HUES48 (cell line): ENCODE data around the gene BACH1.
A peak's percentile ranks its signal among the peaks of the same experiment; 100 is the strongest.

Source experiments
- H3K27ac ChIP-seq: one replicate; pipeline ENCODE4 v1.7.0; 2013; ENCODE audit warnings: low read depth, low read length, inconsistent platforms
- H3K27me3 ChIP-seq: 2 replicates; pipeline ENCODE4 v1.6.1; 2013; ENCODE audit warnings: mild to moderate bottlenecking, low read length; ENCODE audit not compliant: control insufficient read depth, insufficient read depth
- H3K36me3 ChIP-seq: 2 replicates; pipeline ENCODE4 v1.6.1; 2013; ENCODE audit warnings: low read length; ENCODE audit not compliant: control insufficient read depth, insufficient read depth
- H3K4me1 ChIP-seq: 2 replicates; pipeline ENCODE4 v1.6.1; 2013; ENCODE audit warnings: mild to moderate bottlenecking, low read length; ENCODE audit not compliant: control insufficient read depth, insufficient read depth
- H3K4me3 ChIP-seq: 2 replicates; pipeline ENCODE4 v1.5.1; 2013; ENCODE audit warnings: mild to moderate bottlenecking, low read depth, low read length
- H3K9ac ChIP-seq: 2 replicates; pipeline ENCODE4 v1.6.1; 2013; ENCODE audit warnings: mild to moderate bottlenecking, low read depth, low read length, moderate library complexity
- H3K9me3 ChIP-seq: 2 replicates; pipeline ENCODE4 v1.6.1; 2013; ENCODE audit warnings: low read length; ENCODE audit not compliant: control insufficient read depth, insufficient read depth

BACH1 gene

GRCh38 chr21:29293495-29293894 lies 5.2 kb upstream of the BACH1 start:
- H3K27ac ChIP-seq, result no peak overlapping the region
- H3K36me3 ChIP-seq, result no peaks in the 10 kb centered on the region
- no peaks in the 10 kb centered on the region; the same call in 1 of the 2 replicates for H3K4me1 ChIP-seq
- H3K9ac ChIP-seq, result no peak overlapping the region
- peaks cover 11% of the 10 kb centered on the region for H3K27me3 ChIP-seq
- H3K4me3 ChIP-seq, result no peak overlapping the region
- H3K9me3 ChIP-seq, result no peaks in the 10 kb centered on the region

GRCh38 chr21:29295066-29295650 lies 3.6 kb upstream of the BACH1 start:
- no peaks in the 10 kb centered on the region for H3K36me3 ChIP-seq
- no peak overlapping the region for H3K9ac ChIP-seq
- no peak overlapping the region for H3K27ac ChIP-seq
- H3K4me1 ChIP-seq, result no peaks in the 10 kb centered on the region; the same call in 1 of the 2 replicates
- no peaks in the 10 kb centered on the region for H3K9me3 ChIP-seq
- H3K4me3 ChIP-seq, result no peak overlapping the region
- peaks cover 11% of the 10 kb centered on the region for H3K27me3 ChIP-seq

GRCh38 chr21:29296446-29296845 lies 2.3 kb upstream of the BACH1 start:
- H3K27me3 ChIP-seq, result peaks cover 11% of the 10 kb centered on the region
- H3K9me3 ChIP-seq, result no peaks in the 10 kb centered on the region
- no peaks in the 10 kb centered on the region for H3K36me3 ChIP-seq
- H3K4me1 ChIP-seq, result peaks cover 12% of the 10 kb centered on the region
- H3K27ac ChIP-seq, result no peak overlapping the region
- H3K9ac ChIP-seq, result no peak overlapping the region
- H3K4me3 ChIP-seq, result no peak overlapping the region

GRCh38 chr21:29297483-29298347 lies 1.0 kb upstream of the BACH1 start:
- peak overlapping the region; percentile 61 for H3K4me3 ChIP-seq
- peaks cover 25% of the 10 kb centered on the region for H3K4me1 ChIP-seq
- peaks cover 11% of the 10 kb centered on the region for H3K27me3 ChIP-seq
- no peaks in the 10 kb centered on the region for H3K9me3 ChIP-seq
- no peak overlapping the region for H3K27ac ChIP-seq
- H3K9ac ChIP-seq, result no peak overlapping the region
- no peaks in the 10 kb centered on the region for H3K36me3 ChIP-seq

GRCh38 chr21:29299046-29299915 lies 559 bp downstream of the BACH1 start:
- no peaks in the 10 kb centered on the region for H3K9me3 ChIP-seq
- peak overlapping the region; percentile 96 for H3K27ac ChIP-seq
- H3K9ac ChIP-seq, result peak overlapping the region; percentile 82
- peak overlapping the region; percentile 85 for H3K4me3 ChIP-seq
- no peaks in the 10 kb centered on the region for H3K36me3 ChIP-seq
- H3K27me3 ChIP-seq, result peaks cover 11% of the 10 kb centered on the region
- peaks cover 29% of the 10 kb centered on the region for H3K4me1 ChIP-seq

GRCh38 chr21:29299916-29300806 lies 1.4 kb downstream of the BACH1 start:
- H3K36me3 ChIP-seq, result no peaks in the 10 kb centered on the region
- H3K9ac ChIP-seq, result peak overlapping the region; percentile 82
- no peaks in the 10 kb centered on the region for H3K9me3 ChIP-seq
- H3K27me3 ChIP-seq, result peaks cover 11% of the 10 kb centered on the region
- peak overlapping the region; percentile 96 for H3K27ac ChIP-seq
- peaks cover 29% of the 10 kb centered on the region for H3K4me1 ChIP-seq
- H3K4me3 ChIP-seq, result peak overlapping the region; percentile 85

- peaks cover 11% of the 10 kb centered on the region for H3K27me3 ChIP-seq
- no peaks in the 10 kb centered on the region for H3K9me3 ChIP-seq
- peaks cover 32% of the 10 kb centered on the region for H3K4me1 ChIP-seq
- H3K9ac ChIP-seq, result peak overlapping the region; percentile 82; the same call in 1 of the 2 replicates
- no peak overlapping the region for H3K27ac ChIP-seq
- H3K36me3 ChIP-seq, result no peaks in the 10 kb centered on the region
- peak overlapping the region; percentile 85 for H3K4me3 ChIP-seq
Measured at GRCh38 chr21:29300807-29301138, 2.1 kb downstream of the BACH1 start.

- no peaks in the 10 kb centered on the region for H3K9me3 ChIP-seq
- no peak overlapping the region for H3K9ac ChIP-seq
- H3K27me3 ChIP-seq, result peaks cover 11% of the 10 kb centered on the region
- H3K4me3 ChIP-seq, result peak overlapping the region; percentile 85; the same call in 1 of the 2 replicates
- peaks cover 38% of the 10 kb centered on the region for H3K4me1 ChIP-seq
- no peaks in the 10 kb centered on the region for H3K36me3 ChIP-seq
- no peak overlapping the region for H3K27ac ChIP-seq
Measured at GRCh38 chr21:29301691-29302090, 3.0 kb downstream of the BACH1 start.

GRCh38 chr21:29302359-29302875 lies 3.7 kb downstream of the BACH1 start:
- H3K27me3 ChIP-seq, result peaks cover 9% of the 10 kb centered on the region
- no peak overlapping the region for H3K27ac ChIP-seq
- H3K36me3 ChIP-seq, result no peaks in the 10 kb centered on the region
- peaks cover 45% of the 10 kb centered on the region for H3K4me1 ChIP-seq
- H3K4me3 ChIP-seq, result peak overlapping the region; percentile 85; the same call in 1 of the 2 replicates
- no peak overlapping the region for H3K9ac ChIP-seq
- no peaks in the 10 kb centered on the region for H3K9me3 ChIP-seq

- Histone ChIP-seq H3K9me3 (no peaks in the 10 kb centered on the region), H3K36me3 (no peaks in the 10 kb centered on the region), H3K27ac (no peak overlapping the region), H3K4me3 (no peak overlapping the region), H3K4me1 (peaks cover 53% of the 10 kb centered on the region), H3K27me3 (no peaks in the 10 kb centered on the region), H3K9ac (no peak overlapping the region)
Measured at GRCh38 chr21:29303288-29303687, 4.6 kb downstream of the BACH1 start.
